ENCODE measurements around the gene POFUT2.
A peak's percentile ranks its signal among the peaks of the same experiment; 100 is the strongest.

Gene POFUT2

GRCh38 chr21:45283611-45284455, 3.9 kb downstream of the POFUT2 start:
- DNase-seq (ENCODE audit: low read depth in 2 of 2), result no peak

GRCh38 chr21:45283035-45283610, 4.6 kb downstream of the POFUT2 start:
- no peak for DNase-seq (ENCODE audit: low read depth in 2 of 2)

GRCh38 chr21:45282283-45283034, 5.2 kb downstream of the POFUT2 start:
- no peak for DNase-seq (ENCODE audit: low read depth in 2 of 2)

GRCh38 chr21:45281411-45282282, 6.0 kb downstream of the POFUT2 start:
- DNase-seq (ENCODE audit: low read depth in 2 of 2), result no peak

GRCh38 chr21:45280969-45281368, 6.7 kb downstream of the POFUT2 start:
- DNase-seq (ENCODE audit: low read depth in 2 of 2), result no peak

- DNase-seq (ENCODE audit: low read depth in 2 of 2), result no peak
Measured at GRCh38 chr21:45280178-45280821, 7.4 kb downstream of the POFUT2 start.

- DNase-seq (ENCODE audit: low read depth in 2 of 2), result no peak
Measured at GRCh38 chr21:45279446-45280177, 8.1 kb downstream of the POFUT2 start.

GRCh38 chr21:45278156-45278911, 9.4 kb downstream of the POFUT2 start:
- DNase-seq (ENCODE audit: low read depth in 2 of 2), result no peak

GRCh38 chr21:45277101-45278045, 10.3 kb downstream of the POFUT2 start:
- DNase-seq (ENCODE audit: low read depth in 2 of 2), result no peak

GRCh38 chr21:45276596-45276995, 11.1 kb downstream of the POFUT2 start:
- no peak for DNase-seq (ENCODE audit: low read depth in 2 of 2)

- no peak for DNase-seq (ENCODE audit: low read depth in 2 of 2)
Measured at GRCh38 chr21:45270306-45270821, 17.3 kb downstream of the POFUT2 start.

- no peak for DNase-seq (ENCODE audit: low read depth in 2 of 2)
Measured at GRCh38 chr21:45269861-45270260, 17.8 kb downstream of the POFUT2 start.

GRCh38 chr21:45267390-45267760, 20.3 kb downstream of the POFUT2 start:
- DNase-seq (ENCODE audit: low read depth in 2 of 2), result no peak

GRCh38 chr21:45266518-45267389, 20.9 kb downstream of the POFUT2 start:
- peak in 1 of 2 donors; percentile 24 for DNase-seq (ENCODE audit: low read depth in 2 of 2)

GRCh38 chr21:45265721-45266517, 21.8 kb downstream of the POFUT2 start:
- DNase-seq (ENCODE audit: low read depth in 2 of 2), result no peak

GRCh38 chr21:45264912-45265515, 22.7 kb downstream of the POFUT2 start:
- DNase-seq (ENCODE audit: low read depth in 2 of 2), result no peak

All from stimulated activated CD4-positive, alpha-beta T cell treated with anti-CD3 and anti-CD28 coated beads, Interleukin-15, amount 100 ng/mL, for 48 hours (primary cell).